MM.1S (cell line): ENCODE results near the gene PUS10.

Experiments used
- EZH2 ChIP-seq: fragments of 300-600 bp; sonication (generic); optimal IDR thresholded peaks from 2 replicates; pipeline ENCODE3; 2017; ENCODE audit warnings: low read depth, mild to moderate bottlenecking, antibody characterized with exemption, low read length, mixed read lengths
- TF ChIP-seq, protein P1 (sequence below): fragments of 300-600 bp; sonication (generic); IDR thresholded peaks from 2 replicates; pipeline ENCODE4 v1.5.1; 2016; ENCODE audit warnings: antibody characterized with exemption, low read length, mixed read lengths

DNA sequence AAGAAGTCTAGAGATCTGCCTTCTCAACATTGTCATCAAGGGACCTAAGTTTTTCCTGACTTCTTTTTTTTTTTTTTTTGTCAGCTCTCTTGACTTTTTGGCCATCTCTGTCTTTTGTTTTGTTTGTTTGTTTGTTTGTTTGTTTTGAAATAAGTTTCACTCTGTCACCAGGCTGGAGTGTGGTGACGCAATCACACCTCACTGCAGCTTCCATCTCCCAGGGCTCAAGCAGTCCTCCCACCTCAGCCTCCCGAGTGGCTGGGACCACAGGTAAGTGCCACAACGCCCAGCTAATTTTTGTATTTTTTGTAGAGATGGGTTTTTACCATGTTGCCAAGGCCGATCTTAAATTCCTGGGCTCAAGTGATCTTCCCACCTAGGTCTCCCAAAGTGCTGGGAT, 5.6 kb upstream of the PUS10 start:
- TF ChIP-seq, protein P1, sequence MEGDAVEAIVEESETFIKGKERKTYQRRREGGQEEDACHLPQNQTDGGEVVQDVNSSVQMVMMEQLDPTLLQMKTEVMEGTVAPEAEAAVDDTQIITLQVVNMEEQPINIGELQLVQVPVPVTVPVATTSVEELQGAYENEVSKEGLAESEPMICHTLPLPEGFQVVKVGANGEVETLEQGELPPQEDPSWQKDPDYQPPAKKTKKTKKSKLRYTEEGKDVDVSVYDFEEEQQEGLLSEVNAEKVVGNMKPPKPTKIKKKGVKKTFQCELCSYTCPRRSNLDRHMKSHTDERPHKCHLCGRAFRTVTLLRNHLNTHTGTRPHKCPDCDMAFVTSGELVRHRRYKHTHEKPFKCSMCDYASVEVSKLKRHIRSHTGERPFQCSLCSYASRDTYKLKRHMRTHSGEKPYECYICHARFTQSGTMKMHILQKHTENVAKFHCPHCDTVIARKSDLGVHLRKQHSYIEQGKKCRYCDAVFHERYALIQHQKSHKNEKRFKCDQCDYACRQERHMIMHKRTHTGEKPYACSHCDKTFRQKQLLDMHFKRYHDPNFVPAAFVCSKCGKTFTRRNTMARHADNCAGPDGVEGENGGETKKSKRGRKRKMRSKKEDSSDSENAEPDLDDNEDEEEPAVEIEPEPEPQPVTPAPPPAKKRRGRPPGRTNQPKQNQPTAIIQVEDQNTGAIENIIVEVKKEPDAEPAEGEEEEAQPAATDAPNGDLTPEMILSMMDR = no peak
- TF ChIP-seq EZH2 = no peak
